GM06990 (cell line): ENCODE data around the gene MGLL.
A peak's percentile ranks its signal among the peaks of the same experiment; 100 is the strongest.

ENCODE experiments used
- DNase-seq: peaks from one replicate; pipeline ENCODE4 v3.0.0-alpha.2; 2011; ENCODE audit not compliant: insufficient read length; ENCODE audit errors: extremely low read depth
- H3K27me3 ChIP-seq: replicated peaks from 2 replicates; pipeline ENCODE4 v1.6.0; 2011; ENCODE audit warnings: low read length; ENCODE audit not compliant: control insufficient read depth, insufficient read depth
- H3K36me3 ChIP-seq: 2 replicates; pipeline ENCODE4 v1.5.1; 2011; ENCODE audit warnings: low read length; ENCODE audit not compliant: control insufficient read depth, insufficient read depth
- H3K4me3 ChIP-seq: replicated peaks from 2 replicates; pipeline ENCODE4 v1.5.1; 2011; ENCODE audit warnings: low read depth, mild to moderate bottlenecking, control low read depth, low read length
- TF ChIP-seq, protein P1 (sequence below): IDR thresholded peaks from 2 replicates; pipeline ENCODE4 v1.5.1; 2011; ENCODE audit warnings: low read length, control low read depth, mild to moderate bottlenecking, inconsistent platforms; ENCODE audit not compliant: insufficient read depth, poor library complexity, severe bottlenecking

Gene MGLL

DNA sequence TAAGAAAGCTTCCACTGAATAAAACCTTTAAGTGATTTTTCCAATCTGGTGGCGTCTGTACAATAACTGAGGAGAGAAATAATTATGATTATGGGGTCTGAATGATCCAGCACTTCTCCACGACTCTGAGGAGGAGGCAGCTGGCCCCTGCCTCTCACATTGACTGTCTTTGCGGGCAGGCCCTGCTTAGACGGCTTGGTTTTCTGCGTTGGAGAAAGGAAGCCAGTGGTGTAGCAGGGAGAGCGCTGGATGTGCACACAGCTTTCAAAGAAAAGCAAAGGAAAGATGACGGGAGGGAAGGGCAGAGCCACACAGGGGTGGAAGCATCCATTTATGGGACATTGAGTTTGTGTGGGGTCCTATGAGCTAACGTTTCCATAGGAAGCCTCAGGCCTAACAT lies 62.5 kb downstream of the MGLL start:
- Histone ChIP-seq H3K36me3 (peaks cover 3% of the 10 kb centered on the region), H3K4me3 (no peak overlapping the region), H3K27me3 (no peaks in the 10 kb centered on the region)
- TF ChIP-seq, protein P1, sequence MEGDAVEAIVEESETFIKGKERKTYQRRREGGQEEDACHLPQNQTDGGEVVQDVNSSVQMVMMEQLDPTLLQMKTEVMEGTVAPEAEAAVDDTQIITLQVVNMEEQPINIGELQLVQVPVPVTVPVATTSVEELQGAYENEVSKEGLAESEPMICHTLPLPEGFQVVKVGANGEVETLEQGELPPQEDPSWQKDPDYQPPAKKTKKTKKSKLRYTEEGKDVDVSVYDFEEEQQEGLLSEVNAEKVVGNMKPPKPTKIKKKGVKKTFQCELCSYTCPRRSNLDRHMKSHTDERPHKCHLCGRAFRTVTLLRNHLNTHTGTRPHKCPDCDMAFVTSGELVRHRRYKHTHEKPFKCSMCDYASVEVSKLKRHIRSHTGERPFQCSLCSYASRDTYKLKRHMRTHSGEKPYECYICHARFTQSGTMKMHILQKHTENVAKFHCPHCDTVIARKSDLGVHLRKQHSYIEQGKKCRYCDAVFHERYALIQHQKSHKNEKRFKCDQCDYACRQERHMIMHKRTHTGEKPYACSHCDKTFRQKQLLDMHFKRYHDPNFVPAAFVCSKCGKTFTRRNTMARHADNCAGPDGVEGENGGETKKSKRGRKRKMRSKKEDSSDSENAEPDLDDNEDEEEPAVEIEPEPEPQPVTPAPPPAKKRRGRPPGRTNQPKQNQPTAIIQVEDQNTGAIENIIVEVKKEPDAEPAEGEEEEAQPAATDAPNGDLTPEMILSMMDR: no peak
- DNase-seq: no peak

GRCh38 chr3:127758013-127758412 lies 64.3 kb downstream of the MGLL start:
- DNase-seq: no peak
- Histone ChIP-seq H3K27me3 (no peaks in the 10 kb centered on the region), H3K4me3 (no peak overlapping the region), H3K36me3 (peaks cover 3% of the 10 kb centered on the region)
- TF ChIP-seq, protein P1: no peak

DNA sequence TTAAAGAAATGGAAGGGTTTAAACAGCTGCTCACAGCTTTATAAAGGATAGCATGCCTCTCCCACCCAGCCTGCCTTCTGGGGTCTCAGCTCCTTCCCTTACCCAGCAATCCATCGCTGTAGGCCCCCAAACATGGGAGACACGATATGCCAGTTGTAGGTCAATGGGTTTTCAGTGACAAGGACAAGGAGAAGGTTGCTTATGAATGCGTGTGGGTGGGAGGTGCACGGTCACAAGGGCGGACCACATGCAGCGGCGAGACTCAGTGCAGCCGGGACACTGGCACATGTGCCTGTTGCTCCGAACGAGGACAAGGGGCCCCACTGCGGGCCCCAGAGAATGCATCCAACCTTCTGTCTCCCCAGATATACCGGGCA lies 67.0 kb downstream of the MGLL start:
- DNase-seq: peak; percentile 73
- Histone ChIP-seq H3K4me3 (peak overlapping the region; percentile 61), H3K27me3 (no peaks in the 10 kb centered on the region), H3K36me3 (peaks cover 3% of the 10 kb centered on the region)
- TF ChIP-seq, protein P1: no peak

GRCh38 chr3:127754411-127755304 lies 67.7 kb downstream of the MGLL start:
- TF ChIP-seq, protein P1: no peak
- H3K36me3 ChIP-seq: peaks cover 3% of the 10 kb centered on the region
- peak; percentile 78 for DNase-seq
- no peaks in the 10 kb centered on the region for H3K27me3 ChIP-seq
- H3K4me3 ChIP-seq: peak overlapping the region; percentile 61

DNA sequence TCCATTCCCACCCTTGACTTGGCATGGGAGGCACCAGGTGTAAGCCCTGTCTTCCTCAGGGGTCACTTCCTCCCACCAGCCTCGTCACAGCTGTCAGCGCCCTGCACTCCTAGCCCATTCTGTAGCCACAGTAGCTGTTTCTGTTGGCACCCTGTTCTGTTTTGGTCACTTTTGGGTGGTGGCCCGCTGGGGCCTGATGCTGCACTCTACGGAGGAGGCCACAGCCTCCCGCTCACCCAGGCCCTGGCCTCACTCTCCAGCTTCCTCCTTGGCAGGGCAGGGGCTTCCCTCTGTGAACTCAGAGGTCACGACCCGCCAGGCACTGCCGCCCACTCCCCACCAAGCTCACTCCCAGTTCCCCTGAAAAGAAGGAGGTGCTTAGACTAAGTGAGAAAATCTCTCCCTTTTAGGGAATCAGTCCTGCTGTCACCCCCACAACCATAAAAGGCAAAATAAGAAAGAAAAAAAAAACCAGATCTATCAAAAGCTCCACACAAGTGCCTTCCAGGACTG lies 68.4 kb downstream of the MGLL start:
- Histone ChIP-seq H3K36me3 (no peaks in the 10 kb centered on the region), H3K27me3 (no peaks in the 10 kb centered on the region), H3K4me3 (peak overlapping the region; percentile 61)
- DNase-seq: peak; percentile 73
- TF ChIP-seq, protein P1: no peak
